NCI-H2227 treated with DMSO at 0.1 percent for 48 hours (cell line): ENCODE measurements around the gene LGI4.
"Not testable (repeated sequence)": the region's sequence is repeated elsewhere in the genome, so short reads cannot be mapped to it uniquely, and the experiment has no call there.

Experiments used
- DNase-seq: peaks from one replicate; lab custom pipeline; 2025; lab: John Stamatoyannopoulos, UW

LGI4 gene

DNA sequence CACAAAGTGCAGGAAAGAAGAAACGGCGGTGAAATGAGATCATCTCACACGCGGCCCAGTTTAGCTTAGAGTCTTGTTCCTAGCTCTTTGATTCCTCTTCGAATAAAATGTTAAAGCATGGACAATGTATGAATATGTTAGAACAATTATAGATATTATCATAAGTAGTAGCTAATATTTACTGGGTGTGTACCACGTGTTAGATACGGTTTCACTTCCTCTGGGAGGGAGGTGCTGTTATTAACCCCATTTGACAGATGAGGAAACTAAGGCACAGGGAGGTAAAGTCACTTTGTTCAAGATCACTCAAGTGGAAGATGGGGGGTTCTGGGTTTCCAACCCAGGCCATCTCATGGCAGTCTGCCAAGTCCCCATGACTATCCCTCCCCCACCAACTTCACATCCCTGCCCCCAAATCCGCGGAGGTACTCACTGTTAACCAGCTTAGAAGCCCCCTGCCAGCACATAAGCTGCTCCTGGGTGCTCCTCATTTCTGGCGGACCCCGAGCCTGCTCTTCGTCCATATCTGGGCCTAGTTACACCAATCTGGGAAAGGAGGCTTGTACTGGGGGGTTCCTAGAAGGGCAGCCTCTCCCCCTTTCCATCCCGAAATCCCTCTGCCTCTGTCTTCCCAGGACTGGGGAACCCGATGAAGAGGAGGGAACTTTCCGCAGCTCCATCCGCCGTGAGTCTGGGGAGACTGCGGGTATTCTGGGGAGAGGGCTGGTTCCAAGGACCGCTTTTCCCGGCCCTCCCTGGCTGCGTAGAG is 7.2 kb upstream of the LGI4 start:
- DNase-seq: peak; percentile 83

DNA sequence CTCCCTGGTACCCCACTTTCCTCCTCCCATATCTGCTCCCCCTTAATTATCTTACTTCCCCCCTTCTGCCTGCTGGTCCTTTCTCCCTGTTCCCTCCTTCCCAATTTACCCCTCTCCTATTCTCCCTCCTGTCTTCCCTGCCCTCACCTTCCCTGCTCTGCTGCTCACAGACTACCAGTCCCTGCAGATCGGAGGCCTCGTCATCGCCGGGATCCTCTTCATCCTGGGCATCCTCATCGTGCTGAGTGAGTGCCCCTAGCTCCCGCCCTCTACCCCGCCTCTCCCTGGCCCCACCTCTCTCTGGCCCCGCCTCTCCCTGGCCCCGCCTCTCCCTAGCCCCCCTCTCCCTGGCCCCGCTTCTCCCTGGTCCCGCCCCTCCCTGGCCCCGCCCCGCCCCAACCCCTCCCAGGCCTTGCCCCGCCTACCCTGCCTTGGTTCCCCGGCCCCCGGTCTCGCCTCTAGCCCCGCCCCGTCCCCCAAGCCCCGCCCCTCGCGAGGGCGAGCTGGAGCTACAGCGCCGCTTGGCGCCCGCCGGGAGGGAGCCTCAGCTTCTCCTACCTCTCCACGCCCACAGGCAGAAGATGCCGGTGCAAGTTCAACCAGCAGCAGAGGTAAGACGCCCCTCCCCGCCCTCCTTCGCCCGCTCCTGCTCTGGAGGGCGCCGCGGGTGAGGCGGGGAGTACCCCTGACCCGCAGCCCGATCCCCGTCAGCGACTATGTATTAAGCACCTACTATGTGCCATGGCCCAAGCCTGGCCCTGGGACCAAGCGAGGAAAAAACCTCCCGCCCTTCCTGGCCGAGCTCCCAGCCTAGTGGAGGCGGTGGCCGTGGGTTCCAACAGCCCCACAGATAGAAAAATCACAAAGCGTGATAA is 6.3 kb upstream of the LGI4 start:
- DNase-seq: peak; percentile 95

DNA sequence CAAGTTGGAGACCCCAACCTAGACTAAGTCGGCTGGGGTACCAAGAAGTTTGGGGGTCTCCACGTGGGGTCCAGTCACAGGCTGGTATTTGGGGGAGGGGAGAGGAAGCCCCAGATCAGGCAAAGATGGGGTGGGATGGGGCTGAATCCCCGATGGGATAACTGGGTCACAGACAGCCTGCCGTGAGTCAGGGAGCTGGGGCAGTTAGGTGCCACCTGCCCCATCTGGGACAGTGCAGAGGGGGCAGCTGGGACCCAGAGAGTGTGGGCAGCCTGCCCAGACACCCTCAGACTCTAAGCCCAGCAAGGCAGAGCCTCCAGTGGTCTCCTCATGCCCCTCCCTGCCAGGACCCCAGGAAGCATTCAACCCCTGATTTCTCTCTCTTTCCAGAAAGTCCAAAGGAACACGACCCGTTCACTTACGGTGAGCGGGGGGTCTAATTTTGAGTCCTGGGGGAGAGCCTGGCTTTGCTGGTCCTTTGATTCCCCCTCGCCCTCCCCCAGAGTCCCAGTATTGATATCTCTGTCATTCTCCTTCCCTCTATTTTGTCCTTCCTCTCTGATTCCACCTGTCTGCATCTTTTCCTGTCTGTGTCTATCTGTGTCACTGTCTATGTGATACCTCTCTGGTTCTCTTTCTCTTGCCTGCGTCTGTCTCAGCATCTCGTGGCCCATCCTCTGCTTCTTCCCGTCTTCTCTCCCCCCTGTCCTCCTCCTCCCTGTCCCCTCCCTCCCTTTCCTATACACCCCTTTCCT is 5.5 kb upstream of the LGI4 start:
- no peak for DNase-seq

DNA sequence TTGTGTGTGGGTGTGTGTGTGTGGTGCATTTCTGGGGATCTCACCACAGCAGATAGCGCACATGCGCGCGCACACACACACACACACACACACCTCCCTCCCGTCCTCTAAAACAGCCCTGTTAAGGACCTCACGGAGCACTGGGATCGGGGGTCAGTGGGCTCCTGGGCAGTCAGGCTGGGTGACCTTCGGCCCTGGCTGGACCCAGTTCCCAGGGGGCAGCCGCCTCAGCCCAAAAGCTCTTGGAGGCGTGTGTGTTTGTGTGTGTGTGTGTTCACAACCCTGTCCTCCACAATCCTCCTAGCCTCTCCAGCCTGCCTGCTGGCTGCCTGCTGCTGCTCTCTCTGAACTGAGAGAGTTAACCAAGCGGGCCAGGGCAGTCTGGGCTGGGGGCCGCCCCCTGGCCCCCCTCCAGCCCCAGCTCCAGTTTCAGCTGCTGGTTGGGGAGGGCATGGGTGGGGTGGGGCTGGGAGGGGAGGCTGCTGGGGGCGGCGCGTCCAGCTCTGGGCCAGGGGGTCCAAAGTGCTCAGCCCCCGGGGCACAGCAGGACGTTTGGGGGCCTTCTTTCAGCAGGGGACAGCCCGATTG is 3.5 kb upstream of the LGI4 start, which contains the start of gene FXYD1:
Gene FXYD1, plus strand, starts transcription at position 520 of the 588 bp plus-strand sequence. CDS start 1,256 bp downstream, outside the sequence.
- no peak for DNase-seq

DNA sequence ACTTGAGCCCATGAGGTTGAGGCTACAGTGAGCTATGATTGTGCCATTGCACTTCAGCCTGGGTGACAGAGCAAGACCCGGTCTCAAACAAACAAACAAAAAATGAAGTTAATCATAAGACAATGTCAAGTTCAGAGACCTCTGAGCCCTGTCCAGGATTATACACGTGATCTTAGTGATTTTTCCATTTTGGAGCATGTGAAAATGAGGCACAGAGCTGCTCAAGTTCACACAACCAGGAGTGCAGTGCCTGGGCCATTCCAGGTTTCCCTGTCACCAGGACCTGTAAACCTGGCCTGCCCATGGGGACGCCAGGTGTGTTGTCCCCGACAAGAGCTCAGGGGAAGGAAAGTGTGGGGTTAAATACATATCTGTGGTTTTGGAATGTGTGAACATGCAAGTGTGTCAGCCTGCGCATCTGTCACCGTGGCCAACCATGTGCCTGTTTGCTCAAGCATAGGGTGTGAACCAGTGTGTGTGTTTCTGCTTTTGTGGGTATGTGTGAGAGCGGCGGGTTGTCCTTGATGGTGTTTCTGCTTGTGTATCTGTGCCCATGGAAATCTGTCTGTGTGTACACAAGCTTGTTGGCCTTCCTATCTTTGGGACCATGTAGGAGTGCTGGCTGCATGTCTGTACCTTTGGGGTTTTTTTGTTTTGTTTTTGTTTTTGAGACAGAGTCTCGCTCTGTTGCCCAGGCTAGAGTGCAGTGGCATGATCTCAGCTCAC is 2.3 kb upstream of the LGI4 start:
- DNase-seq: no peak

DNA sequence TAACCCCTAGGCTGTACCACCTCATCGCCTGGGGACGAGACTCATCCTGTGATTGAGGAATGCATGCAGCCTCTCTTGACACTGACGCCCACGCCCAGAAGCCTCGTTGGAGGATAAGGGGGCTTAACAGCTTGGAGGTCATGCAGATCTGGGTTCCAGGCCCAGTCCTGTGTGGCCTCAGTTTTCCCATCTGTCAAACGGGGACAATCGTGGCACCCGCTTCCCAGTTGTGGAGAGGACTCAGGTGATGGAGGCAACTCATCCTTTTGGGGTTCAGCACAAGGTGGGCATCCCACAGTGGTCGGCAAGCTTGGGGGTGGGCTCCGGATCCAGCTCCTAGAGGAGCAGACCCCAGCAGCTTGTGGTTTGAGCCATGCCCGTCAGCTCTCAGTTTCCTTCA is 1.4 kb upstream of the LGI4 start:
- DNase-seq: no peak

DNA sequence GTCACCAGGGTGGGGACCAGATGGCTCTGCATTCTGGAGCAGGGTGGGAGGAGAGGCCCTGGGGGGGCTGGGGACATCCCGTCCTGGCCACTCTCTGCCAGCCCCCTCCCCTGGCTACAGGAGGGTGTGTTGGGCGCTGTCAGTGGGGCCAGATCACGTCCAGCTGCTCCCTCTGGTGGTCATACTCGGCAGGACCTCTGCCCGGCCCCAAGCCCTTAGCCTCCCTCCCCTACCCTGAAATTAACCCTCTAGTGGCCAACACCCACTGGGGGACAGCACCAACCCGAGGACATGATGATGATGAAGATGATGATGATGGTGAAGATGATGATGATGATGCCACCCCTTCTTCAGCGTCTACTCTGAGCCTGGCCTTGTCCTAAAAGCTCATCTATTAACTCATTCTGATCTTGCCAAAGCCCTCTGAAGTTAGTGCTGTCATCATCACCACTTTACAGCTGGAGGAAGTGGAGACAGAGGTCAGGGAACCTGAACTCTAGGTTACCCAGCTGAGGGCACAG is 590 bp upstream of the LGI4 start:
- peak; percentile 95 for DNase-seq

DNA sequence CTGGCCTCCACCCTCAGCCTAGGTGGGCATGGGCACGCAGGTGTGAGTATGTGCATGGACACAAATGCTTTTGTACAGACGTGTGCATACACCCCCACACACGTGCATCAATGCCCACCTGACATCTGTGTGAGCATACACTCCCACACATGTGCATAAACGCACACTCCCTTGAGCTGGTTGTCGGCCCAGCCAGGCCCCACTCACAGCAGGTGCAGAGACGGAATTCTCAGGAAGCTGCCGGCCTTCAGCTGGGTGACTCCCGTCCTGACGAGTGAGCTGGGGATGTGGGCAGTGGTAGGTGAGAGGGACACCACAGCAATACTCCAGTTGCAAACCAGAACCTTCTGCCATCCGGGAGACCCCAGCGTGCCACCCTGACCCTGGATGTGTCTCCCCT is 1.0 kb downstream of the LGI4 start:
- no peak for DNase-seq

DNA sequence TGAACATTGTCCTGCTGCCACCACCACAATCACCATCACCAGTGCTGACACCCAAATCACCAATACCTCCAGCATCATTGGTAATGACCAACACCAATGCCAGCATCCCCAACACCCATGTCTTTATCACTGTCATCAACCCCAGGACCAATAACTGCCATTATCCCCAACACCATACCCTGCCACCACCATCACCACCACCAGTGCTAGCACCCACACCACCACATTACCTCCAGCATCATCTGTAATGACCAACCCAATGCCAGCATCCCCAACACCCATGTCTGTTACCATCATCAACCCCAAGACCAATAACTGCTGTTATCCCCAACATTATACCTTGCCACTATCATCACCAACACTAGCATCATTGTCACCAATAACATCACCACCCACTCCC is 2.6 kb downstream of the LGI4 start:
- no peak for DNase-seq

DNA sequence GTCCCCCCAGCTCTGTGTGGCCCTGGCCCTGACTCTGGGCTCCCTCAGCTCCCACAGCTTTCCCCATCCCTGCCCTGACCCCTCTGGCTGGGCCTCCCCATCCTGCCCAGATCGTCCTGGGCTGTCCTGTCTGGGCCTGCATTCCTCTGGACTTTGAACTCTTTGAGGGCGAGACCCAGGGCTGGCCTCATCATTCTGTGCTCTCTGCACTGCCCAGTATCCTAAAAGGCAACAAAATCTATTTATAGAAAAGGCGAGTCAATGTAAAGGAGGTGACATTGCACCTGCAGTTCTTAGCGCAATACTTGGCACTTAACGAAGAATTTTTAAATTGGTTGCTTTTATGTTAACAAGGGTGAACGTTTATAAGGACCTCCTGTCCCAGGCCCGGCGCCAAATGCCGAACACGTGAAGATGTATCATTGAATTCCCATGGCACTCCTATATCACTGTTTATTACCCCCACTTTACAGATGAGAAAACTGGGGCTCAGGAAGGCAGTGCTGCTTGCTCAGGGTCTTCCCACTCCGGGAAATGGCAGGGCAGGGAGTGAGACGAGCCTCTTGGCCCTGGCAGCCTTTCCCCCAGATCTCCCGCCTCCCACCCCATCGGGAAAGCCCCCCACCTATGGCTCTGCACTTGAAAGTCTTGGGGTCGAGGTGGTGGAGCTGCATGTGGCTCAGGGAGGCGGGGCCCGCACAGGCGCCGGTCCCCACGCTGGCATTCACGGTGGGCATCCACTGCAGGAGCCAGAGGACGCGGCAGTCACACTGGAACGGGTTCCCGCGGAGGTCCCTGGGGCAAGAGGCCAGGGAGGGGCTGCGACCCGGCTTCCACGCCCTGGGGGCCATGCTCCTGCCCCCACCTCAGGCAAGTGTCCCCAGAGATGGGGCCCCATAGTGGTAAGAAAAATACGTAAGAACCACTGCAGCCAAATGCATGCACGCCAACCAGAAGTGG is 3.8 kb downstream of the LGI4 start:
- no peak for DNase-seq

DNA sequence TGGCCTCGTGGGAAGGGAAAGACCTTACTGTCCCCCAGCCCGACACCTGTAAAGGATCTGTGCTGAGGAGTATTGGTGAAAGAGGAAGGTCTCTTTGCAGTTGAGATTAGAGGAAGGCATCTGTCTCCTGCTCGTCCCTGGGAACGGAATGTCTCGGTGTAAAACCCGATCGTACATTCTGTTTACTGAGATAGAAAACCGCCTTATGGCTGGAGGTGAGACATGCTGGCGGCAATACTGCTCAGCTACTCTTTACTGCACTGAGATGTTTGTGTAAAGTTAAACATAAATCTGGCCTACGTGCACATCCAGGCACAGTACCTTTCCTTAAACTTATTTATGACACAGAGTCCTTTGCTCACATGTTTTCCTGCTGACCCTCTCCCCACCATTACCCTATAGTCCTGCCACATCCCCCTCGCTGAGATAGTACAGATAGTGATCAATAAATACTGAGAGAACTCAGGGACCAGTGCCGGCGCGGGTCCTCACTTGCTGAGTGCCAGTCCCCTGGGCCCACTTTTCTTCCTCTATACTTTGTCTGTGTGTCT is 5.1 kb downstream of the LGI4 start:
- not testable (repeated sequence) for DNase-seq

DNA sequence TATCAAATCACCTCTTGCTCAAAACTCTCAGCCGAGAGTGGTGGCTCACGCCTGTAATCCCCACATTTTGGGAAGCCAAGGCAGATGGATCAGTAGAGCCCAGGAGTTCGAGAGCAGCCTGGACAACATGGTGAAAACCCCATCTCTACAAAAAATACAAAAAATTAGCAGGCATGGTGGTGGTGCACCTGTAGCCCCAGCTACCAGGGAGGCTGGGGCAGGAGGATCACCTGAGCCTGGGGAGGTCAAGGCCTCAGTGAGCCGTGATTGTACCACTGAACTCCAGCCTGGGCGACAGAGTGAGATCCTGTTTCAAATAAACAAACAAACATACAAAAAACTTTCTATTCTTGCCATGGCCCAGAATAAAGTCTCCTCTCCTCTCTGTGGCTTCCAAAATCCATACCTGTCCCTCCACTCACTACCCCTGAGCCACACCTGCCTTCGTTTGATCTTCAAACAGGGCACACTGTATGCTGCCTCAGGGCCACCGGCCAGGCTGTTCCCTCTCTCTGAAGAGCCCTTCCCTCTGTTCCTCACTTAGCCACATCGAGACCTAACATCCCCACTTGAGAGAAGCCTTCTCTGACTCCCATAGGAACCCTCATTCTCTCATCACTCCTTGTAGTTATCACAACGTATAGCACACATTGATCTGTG is 6.3 kb downstream of the LGI4 start:
- no peak for DNase-seq

DNA sequence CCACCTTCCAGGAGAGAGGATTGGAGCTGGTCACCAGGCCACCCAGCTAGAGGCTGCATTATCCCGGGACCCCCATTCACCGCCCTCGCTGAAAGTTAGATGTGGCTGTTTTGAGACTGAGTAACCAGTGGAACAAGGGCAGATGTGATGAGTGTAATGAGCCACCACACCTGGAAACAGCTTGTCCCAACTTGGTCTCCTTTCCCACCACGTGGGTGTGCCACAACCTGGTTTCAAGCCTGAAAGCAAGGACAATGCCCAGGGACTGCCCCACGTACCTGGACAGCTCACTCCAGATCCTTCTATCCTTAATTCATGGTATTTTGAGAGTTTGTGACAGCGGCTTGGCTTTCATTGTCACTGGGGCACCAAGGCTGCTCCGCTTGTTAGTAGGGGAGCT is 7.0 kb downstream of the LGI4 start:
- no peak for DNase-seq

DNA sequence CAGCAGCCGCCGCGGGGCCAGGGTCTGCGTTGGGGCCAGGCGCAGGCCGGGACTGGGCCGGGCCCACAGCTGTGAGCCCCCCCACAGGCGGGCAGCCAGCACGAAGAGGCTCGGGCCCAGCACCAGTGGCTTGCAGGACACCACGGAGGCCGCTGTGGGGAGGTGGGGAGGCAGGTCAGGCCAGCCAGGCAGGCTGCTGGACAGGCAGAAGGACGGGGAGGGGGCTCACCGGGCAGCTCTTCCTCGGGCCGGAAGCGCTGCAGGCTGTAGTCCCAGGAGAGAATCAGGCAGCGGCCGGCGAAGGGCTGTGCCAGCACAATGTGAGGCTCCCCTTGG is 8.3 kb downstream of the LGI4 start:
- no peak for DNase-seq

DNA sequence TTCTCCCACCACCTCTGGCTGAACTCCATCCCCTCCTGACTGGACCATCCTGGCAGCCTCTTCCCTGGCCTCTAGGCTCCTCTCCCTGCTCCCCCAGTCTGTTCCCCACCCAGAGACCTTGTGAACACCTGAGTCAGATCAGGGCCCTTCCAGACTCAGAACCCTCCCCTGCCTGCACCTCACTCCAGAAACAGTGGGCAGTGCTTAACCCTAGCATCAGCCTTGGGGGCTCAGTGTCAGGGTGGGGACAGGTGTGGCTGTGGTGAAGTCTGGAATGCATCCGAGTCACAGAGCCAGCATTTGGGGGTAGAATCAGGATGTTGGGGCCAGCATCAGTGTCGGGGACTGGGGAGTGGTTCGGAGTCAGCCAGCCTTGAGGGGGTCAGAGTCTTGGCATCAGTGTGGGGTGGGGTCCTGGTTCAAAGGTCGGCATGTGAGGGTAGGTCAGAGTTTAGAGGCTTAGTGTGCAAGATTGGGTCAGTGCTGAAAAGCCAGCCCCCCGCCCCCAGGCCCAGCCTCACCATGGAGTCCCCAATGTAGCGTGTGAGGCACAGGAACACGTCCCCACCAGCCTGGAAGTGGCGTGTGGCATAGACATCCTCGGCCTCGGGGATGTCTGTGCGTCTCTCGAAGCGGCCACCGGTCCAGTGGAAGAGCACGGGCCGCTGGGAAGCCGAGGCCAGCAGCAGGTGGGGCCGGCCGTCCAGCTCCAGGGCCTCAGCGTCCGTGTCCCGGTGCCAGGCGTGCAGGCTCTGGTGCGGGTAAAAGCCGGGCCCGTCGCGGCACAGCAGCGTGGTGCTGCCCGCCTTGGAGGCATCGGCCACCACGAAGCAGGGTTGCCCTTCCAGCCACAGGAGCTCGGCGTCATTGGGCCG is 8.9 kb downstream of the LGI4 start:
- DNase-seq: no peak

DNA sequence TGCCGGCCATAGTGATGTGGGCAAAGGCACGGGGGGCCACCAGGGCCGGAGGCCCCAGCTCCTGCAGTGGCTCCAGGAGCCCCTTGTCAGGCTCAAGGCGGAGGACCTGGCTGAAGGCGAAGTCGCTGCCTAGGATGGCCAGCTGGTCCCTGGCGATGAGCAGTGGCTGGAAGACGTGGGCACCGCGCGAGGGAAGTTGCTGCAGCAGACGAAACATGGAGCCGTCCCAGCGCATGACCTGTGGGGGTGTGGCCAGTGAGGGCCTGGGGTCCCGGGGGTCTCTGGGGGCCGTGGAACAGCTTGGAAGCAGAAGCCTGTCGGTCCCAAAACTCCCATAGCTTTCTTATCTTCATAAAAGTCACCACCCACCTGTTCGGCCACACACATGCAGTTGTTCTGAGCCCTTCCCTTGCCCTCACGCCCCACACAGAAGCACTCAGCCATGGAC is 9.6 kb downstream of the LGI4 start:
- DNase-seq: no peak

DNA sequence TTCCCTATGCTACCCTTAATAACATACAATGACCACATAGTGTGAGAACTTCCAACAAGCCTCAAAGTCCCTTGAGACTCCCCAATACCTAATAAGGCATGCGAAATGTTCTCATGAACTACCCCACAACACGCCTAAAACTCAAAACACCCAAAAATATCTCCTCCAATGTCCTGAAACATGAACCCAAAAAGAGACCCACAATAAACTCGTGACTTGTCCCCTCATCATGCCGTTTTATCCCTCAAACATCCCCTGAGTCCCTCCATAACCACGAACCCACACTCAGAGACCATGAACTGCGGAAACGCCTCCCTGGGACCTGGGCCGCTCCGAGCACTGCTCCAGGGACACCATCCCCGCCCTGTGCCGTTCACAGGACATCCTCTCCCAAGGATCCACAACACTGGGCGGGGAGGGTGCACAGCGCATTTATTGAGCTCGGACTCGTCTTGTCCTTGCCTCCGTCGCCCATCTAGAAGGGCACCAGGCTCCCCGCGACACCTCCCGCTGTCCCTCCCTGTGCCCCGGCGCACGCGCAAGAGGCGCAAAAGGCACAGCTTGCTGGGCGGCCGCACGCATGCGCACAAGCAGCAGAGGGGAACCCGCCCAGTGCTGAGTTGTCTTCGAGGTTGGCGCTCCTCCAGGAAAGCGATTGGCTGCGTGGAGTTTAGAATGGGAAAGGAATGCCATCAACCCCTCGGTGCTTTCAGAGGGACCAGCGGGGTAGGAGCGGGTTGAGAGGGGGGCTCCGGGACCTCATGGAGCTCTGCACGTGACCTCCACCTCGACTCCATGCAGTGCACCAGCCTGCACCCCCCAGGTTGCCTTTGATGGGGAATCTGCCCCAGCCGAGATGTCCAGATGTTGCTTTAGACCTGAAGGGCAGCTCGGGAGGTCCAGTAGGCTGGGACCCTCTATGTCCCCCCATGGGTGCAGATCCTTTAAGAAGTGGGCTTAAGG is 10.5 kb downstream of the LGI4 start:
- peak; percentile 100 for DNase-seq
